ENCODE data around the gene RER1.

Gene RER1

GRCh38 chr1:2345297-2346075 lies 46.2 kb upstream of the RER1 start:
- TF ChIP-seq CTCF (IDR thresholded peaks at IDR 0.05) = no peak
- no peak for DNase-seq (ENCODE audit: low spot score)

GRCh38 chr1:2346691-2347408 lies 44.8 kb upstream of the RER1 start:
- no peak for TF ChIP-seq CTCF (IDR thresholded peaks at IDR 0.05)
- Histone ChIP-seq H3K4me3 (no peak overlapping the region), H3K27ac (no peak overlapping the region)
- DNase-seq (ENCODE audit: low spot score) = no peak

More at GRCh38 chr1:2345297-2346075, 46.2 kb upstream of the RER1 start:
- Histone ChIP-seq H3K4me3 (no peak overlapping the region), H3K27ac (no peak overlapping the region)

- no peak overlapping the region for H3K27ac ChIP-seq
- no peak for DNase-seq (ENCODE audit: low spot score)
- H3K4me3 ChIP-seq = no peak overlapping the region
- TF ChIP-seq CTCF (IDR thresholded peaks at IDR 0.05) = no peak
Measured at GRCh38 chr1:2347409-2347785, 44.2 kb upstream of the RER1 start.

DNA sequence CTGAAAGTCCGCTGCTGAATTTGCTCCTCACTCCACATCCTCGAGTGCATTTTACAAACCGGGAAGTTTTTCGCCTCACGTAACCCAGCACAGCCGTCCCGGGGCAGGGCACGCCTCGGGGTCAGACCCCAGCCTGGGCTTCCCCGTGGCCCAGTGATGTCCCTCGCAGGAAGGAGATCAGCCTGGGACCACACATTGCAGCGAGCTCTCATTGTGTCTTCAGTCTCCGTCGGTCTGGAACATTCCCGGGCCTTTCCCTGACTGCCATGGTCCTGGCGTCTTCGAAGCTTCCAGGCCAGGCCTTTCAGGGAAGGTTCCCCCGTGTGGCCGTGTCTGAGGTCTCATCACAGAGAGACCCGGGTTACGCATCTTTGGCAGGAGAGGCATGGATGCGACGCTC lies 43.7 kb upstream of the RER1 start:
- no peak for DNase-seq (ENCODE audit: low spot score)
- Histone ChIP-seq H3K4me3 (no peak overlapping the region), H3K27ac (no peak overlapping the region)
- no peak for TF ChIP-seq CTCF (IDR thresholded peaks at IDR 0.05)

GRCh38 chr1:2348346-2349325 lies 43.0 kb upstream of the RER1 start:
- no peak for DNase-seq (ENCODE audit: low spot score)
- no peak for TF ChIP-seq CTCF (IDR thresholded peaks at IDR 0.05)
- Histone ChIP-seq H3K4me3 (no peak overlapping the region), H3K27ac (no peak overlapping the region)

DNA sequence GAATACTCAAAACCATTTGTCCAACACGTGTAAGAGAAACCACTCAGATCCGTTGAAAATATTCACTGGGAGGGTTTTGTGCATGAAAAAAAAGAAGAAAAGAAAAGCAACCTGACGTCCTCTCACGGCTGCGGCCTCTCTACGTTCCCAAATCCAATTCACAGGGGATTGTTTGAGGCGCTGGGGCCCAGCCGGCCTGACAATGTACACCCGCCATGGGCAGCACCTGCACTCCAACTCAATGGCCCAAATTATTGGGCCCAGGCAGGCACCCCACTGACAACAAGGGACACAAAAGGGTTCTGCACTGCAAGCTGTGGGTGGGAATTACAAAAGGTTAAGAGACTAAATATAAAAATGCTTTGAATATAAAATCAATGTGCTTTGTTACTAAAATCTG lies 41.8 kb upstream of the RER1 start:
- Histone ChIP-seq H3K27ac (no peak overlapping the region), H3K4me3 (no peak overlapping the region)
- TF ChIP-seq CTCF (IDR thresholded peaks at IDR 0.05) = no peak
- DNase-seq (ENCODE audit: low spot score) = no peak
